GM23338 (cell line): ENCODE results near the gene PLSCR4. TPM values are rescaled to one million over a fixed set of nuclear protein-coding genes. Genes with fewer than 3 reads are reported as not detected.

Experiments
- ATAC-seq: fragments of 200-7000 bp; cut with Tn5 transposase; 3 replicates; pipeline ENCODE4 v1.9.1; 2020
- DNase-seq: peaks from one replicate; pipeline ENCODE4 v3.0.0-alpha.2; 2015; ENCODE audit warnings: low spot score
- H2AFZ ChIP-seq: fragments of 200-600 bp; sonication (generic); 2 replicates; pipeline ENCODE4 v1.8.0; 2016; ENCODE audit warnings: antibody characterized with exemption, mild to moderate bottlenecking, moderate library complexity
- H3F3A ChIP-seq: fragments of 200-600 bp; sonication (generic); replicated peaks from 2 replicates; pipeline ENCODE4 v1.8.0; 2017; ENCODE audit warnings: antibody characterized with exemption, mixed run types, low read depth
- H3K27ac ChIP-seq: fragments of 200-600 bp; sonication (generic); 2 replicates; pipeline ENCODE4 v1.6.1; 2016; ENCODE audit warnings: low read depth
- H3K27me3 ChIP-seq: fragments of 200-600 bp; sonication (generic); 2 replicates; pipeline ENCODE4 v1.8.0; 2016; ENCODE audit warnings: mild to moderate bottlenecking, mixed run types, moderate library complexity; ENCODE audit not compliant: insufficient read depth
- H3K36me3 ChIP-seq: fragments of 200-600 bp; sonication (generic); 2 replicates; pipeline ENCODE4 v1.8.0; 2016; ENCODE audit warnings: mild to moderate bottlenecking; ENCODE audit not compliant: insufficient read depth
- H3K4me1 ChIP-seq: fragments of 200-600 bp; sonication (generic); 2 replicates; pipeline ENCODE4 v1.8.0; 2016; ENCODE audit warnings: mild to moderate bottlenecking, moderate library complexity; ENCODE audit not compliant: insufficient read depth
- H3K4me2 ChIP-seq: fragments of 200-600 bp; sonication (generic); 2 replicates; pipeline ENCODE4 v1.7.1; 2017; ENCODE audit warnings: mixed run types
- H3K4me3 ChIP-seq: fragments of 200-600 bp; sonication (generic); 2 replicates; pipeline ENCODE4 v1.6.1; 2016; ENCODE audit warnings: mixed run types
- H3K79me2 ChIP-seq: fragments of 200-600 bp; sonication (generic); replicated peaks from 2 replicates; pipeline ENCODE4 v1.8.0; 2017; ENCODE audit warnings: mild to moderate bottlenecking; ENCODE audit not compliant: insufficient read depth
- H3K9me2 ChIP-seq: fragments of 200-600 bp; sonication (generic); 2 replicates; pipeline ENCODE4 v1.8.0; 2017; ENCODE audit not compliant: insufficient read depth
- H4K20me1 ChIP-seq: fragments of 200-600 bp; sonication (generic); replicated peaks from 2 replicates; pipeline ENCODE4 v1.8.0; 2017; ENCODE audit warnings: mild to moderate bottlenecking; ENCODE audit not compliant: insufficient read depth
- H3K27ac Mint-ChIP-seq: 2 replicates; pipeline ENCODE4 v1.8.0; 2020; ENCODE audit warnings: inconsistent platforms, mild to moderate bottlenecking, moderate library complexity, mixed read lengths
- H3K27me3 Mint-ChIP-seq: 3 replicates; pipeline ENCODE4 v1.8.0; 2022; ENCODE audit warnings: low read depth, mild to moderate bottlenecking, moderate library complexity, mixed read lengths, inconsistent platforms; ENCODE audit not compliant: insufficient read depth, poor library complexity
- H3K36me3 Mint-ChIP-seq: 3 replicates; pipeline ENCODE4 v1.8.0; 2021; ENCODE audit warnings: low read depth, mild to moderate bottlenecking, inconsistent platforms, moderate library complexity, mixed read lengths
- H3K4me1 Mint-ChIP-seq: 3 replicates; pipeline ENCODE4 v1.8.0; 2020; ENCODE audit warnings: mild to moderate bottlenecking, inconsistent platforms, mixed read lengths
- H3K4me3 Mint-ChIP-seq: 3 replicates; pipeline ENCODE4 v1.8.0; 2021; ENCODE audit warnings: moderate library complexity, mild to moderate bottlenecking, inconsistent platforms, mixed read lengths
- H3K9me3 Mint-ChIP-seq: 3 replicates; pipeline ENCODE4 v1.8.0; 2020; ENCODE audit warnings: moderate library complexity, mild to moderate bottlenecking, inconsistent platforms, mixed read lengths
- CREB1 ChIP-seq: fragments of 250-450 bp; sonication (Bioruptor Pico); IDR thresholded peaks from 2 replicates; pipeline ENCODE4 v1.5.0; 2020; ENCODE audit warnings: low read depth, mild to moderate bottlenecking, moderate library complexity
- CTCF ChIP-seq, 2 experiments: fragments of 200-600 bp in 1 of 2; sonication (generic) in 1 of 2; conservative IDR thresholded peaks; 2 replicates each; pipeline versions ENCODE4 v1.5.1 to v1.6.1; 2016 to 2017; ENCODE audit warnings: antibody characterized with exemption in 2 of 2, low read depth in 2 of 2, mild to moderate bottlenecking in 2 of 2, moderate library complexity in 1 of 2
- ETS1 ChIP-seq: IDR thresholded peaks from 2 replicates; pipeline ENCODE4 v1.6.1; 2016; ENCODE audit warnings: antibody characterized with exemption
- EZH2 ChIP-seq: fragments of 200-600 bp; sonication (generic); IDR thresholded peaks from one replicate; pipeline ENCODE4 v1.8.0; 2017; ENCODE audit warnings: antibody characterized with exemption, mild to moderate bottlenecking, low read depth; ENCODE audit not compliant: unreplicated experiment
- EZH2phosphoT487 ChIP-seq: fragments of 200-600 bp; sonication (generic); IDR thresholded peaks from one replicate; pipeline ENCODE4 v1.8.1; 2018; ENCODE audit warnings: antibody characterized with exemption; ENCODE audit not compliant: unreplicated experiment
- JUNB ChIP-seq: IDR thresholded peaks from one replicate; pipeline ENCODE4 v1.6.1; 2016; ENCODE audit warnings: antibody characterized with exemption; ENCODE audit not compliant: unreplicated experiment
- NANOG ChIP-seq: IDR thresholded peaks from 2 replicates; pipeline ENCODE4 v1.6.1; 2016; ENCODE audit warnings: antibody characterized with exemption, borderline replicate concordance
- POLR2AphosphoS5 ChIP-seq: IDR thresholded peaks from 2 replicates; pipeline ENCODE4 v1.6.1; 2016; ENCODE audit warnings: antibody characterized with exemption, low read depth
- STAT1 ChIP-seq: IDR thresholded peaks from one replicate; pipeline ENCODE4 v1.6.1; 2016; ENCODE audit warnings: antibody characterized with exemption; ENCODE audit not compliant: unreplicated experiment
- ZNF114 ChIP-seq: fragments of 250-450 bp; sonication (Bioruptor Pico); IDR thresholded peaks from 2 replicates; pipeline ENCODE4 v1.5.0; 2020; ENCODE audit warnings: mild to moderate bottlenecking, moderate library complexity
- ZNF331 ChIP-seq: fragments of 250-450 bp; sonication (Bioruptor Pico); IDR thresholded peaks from 2 replicates; pipeline ENCODE4 v1.5.0; 2020; ENCODE audit warnings: low read depth, mild to moderate bottlenecking, moderate library complexity
- polyA plus RNA-seq: library from polyadenylated mRNA; unstranded; fragments of >200 nt; fragmentation: Nextera tagmentation; extraction: Ambion mirVana; gene quantifications from 2 replicates; pipeline ENCODE4 v1.2.1, GENCODE V29; 2016
- total RNA-seq: library from RNA; depleted of rRNA; stranded (reverse); fragments of >200 nt; shearing (Covaris generic); gene quantifications from 2 replicates; pipeline ENCODE4 v1.2.3, GENCODE V29; 2014
- TF ChIP-seq, protein P1 (sequence below): IDR thresholded peaks from one replicate; pipeline ENCODE4 v1.6.1; 2018; ENCODE audit warnings: antibody characterized with exemption; ENCODE audit not compliant: unreplicated experiment
- TF ChIP-seq, protein P2 (sequence below): fragments of 250-450 bp; sonication (Bioruptor Pico); IDR thresholded peaks from 2 replicates; pipeline ENCODE4 v1.5.0; 2020; ENCODE audit warnings: mild to moderate bottlenecking, moderate library complexity

PLSCR4 gene
- total and polyA plus RNA-seq, 2 experiments from 2014 or later: 1.4 to 5.2 TPM

- no peaks in the 10 kb centered on the region for H3K4me1 ChIP-seq
- no peaks in the 10 kb centered on the region for H3K27me3 Mint-ChIP-seq
- no peak for DNase-seq
- H3K4me1 Mint-ChIP-seq: no peaks in the 10 kb centered on the region
- H3K27me3 ChIP-seq: no peaks in the 10 kb centered on the region
- H3K27ac ChIP-seq: no peak overlapping the region
- H4K20me1 ChIP-seq: no peaks in the 10 kb centered on the region
- peaks cover 3% of the 10 kb centered on the region; the same call in 2 of the 3 replicates for H3K9me3 Mint-ChIP-seq
- H3K4me3 Mint-ChIP-seq: no peak overlapping the region
- H3K36me3 ChIP-seq: no peaks in the 10 kb centered on the region
- H3K4me3 ChIP-seq: no peak overlapping the region
- H3K9me2 ChIP-seq: no peaks in the 10 kb centered on the region
- H3K79me2 ChIP-seq: 0 out of 2 replicates have a peak, but pooled peaks cover 5% of the 10 kb centered on the region
- TF ChIP-seq, protein P1, sequence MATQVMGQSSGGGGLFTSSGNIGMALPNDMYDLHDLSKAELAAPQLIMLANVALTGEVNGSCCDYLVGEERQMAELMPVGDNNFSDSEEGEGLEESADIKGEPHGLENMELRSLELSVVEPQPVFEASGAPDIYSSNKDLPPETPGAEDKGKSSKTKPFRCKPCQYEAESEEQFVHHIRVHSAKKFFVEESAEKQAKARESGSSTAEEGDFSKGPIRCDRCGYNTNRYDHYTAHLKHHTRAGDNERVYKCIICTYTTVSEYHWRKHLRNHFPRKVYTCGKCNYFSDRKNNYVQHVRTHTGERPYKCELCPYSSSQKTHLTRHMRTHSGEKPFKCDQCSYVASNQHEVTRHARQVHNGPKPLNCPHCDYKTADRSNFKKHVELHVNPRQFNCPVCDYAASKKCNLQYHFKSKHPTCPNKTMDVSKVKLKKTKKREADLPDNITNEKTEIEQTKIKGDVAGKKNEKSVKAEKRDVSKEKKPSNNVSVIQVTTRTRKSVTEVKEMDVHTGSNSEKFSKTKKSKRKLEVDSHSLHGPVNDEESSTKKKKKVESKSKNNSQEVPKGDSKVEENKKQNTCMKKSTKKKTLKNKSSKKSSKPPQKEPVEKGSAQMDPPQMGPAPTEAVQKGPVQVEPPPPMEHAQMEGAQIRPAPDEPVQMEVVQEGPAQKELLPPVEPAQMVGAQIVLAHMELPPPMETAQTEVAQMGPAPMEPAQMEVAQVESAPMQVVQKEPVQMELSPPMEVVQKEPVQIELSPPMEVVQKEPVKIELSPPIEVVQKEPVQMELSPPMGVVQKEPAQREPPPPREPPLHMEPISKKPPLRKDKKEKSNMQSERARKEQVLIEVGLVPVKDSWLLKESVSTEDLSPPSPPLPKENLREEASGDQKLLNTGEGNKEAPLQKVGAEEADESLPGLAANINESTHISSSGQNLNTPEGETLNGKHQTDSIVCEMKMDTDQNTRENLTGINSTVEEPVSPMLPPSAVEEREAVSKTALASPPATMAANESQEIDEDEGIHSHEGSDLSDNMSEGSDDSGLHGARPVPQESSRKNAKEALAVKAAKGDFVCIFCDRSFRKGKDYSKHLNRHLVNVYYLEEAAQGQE: no peak
- no peak for TF ChIP-seq POLR2AphosphoS5
- no peak for TF ChIP-seq ZNF114 (CRISPR knock-in tag)
- TF ChIP-seq, protein P2, sequence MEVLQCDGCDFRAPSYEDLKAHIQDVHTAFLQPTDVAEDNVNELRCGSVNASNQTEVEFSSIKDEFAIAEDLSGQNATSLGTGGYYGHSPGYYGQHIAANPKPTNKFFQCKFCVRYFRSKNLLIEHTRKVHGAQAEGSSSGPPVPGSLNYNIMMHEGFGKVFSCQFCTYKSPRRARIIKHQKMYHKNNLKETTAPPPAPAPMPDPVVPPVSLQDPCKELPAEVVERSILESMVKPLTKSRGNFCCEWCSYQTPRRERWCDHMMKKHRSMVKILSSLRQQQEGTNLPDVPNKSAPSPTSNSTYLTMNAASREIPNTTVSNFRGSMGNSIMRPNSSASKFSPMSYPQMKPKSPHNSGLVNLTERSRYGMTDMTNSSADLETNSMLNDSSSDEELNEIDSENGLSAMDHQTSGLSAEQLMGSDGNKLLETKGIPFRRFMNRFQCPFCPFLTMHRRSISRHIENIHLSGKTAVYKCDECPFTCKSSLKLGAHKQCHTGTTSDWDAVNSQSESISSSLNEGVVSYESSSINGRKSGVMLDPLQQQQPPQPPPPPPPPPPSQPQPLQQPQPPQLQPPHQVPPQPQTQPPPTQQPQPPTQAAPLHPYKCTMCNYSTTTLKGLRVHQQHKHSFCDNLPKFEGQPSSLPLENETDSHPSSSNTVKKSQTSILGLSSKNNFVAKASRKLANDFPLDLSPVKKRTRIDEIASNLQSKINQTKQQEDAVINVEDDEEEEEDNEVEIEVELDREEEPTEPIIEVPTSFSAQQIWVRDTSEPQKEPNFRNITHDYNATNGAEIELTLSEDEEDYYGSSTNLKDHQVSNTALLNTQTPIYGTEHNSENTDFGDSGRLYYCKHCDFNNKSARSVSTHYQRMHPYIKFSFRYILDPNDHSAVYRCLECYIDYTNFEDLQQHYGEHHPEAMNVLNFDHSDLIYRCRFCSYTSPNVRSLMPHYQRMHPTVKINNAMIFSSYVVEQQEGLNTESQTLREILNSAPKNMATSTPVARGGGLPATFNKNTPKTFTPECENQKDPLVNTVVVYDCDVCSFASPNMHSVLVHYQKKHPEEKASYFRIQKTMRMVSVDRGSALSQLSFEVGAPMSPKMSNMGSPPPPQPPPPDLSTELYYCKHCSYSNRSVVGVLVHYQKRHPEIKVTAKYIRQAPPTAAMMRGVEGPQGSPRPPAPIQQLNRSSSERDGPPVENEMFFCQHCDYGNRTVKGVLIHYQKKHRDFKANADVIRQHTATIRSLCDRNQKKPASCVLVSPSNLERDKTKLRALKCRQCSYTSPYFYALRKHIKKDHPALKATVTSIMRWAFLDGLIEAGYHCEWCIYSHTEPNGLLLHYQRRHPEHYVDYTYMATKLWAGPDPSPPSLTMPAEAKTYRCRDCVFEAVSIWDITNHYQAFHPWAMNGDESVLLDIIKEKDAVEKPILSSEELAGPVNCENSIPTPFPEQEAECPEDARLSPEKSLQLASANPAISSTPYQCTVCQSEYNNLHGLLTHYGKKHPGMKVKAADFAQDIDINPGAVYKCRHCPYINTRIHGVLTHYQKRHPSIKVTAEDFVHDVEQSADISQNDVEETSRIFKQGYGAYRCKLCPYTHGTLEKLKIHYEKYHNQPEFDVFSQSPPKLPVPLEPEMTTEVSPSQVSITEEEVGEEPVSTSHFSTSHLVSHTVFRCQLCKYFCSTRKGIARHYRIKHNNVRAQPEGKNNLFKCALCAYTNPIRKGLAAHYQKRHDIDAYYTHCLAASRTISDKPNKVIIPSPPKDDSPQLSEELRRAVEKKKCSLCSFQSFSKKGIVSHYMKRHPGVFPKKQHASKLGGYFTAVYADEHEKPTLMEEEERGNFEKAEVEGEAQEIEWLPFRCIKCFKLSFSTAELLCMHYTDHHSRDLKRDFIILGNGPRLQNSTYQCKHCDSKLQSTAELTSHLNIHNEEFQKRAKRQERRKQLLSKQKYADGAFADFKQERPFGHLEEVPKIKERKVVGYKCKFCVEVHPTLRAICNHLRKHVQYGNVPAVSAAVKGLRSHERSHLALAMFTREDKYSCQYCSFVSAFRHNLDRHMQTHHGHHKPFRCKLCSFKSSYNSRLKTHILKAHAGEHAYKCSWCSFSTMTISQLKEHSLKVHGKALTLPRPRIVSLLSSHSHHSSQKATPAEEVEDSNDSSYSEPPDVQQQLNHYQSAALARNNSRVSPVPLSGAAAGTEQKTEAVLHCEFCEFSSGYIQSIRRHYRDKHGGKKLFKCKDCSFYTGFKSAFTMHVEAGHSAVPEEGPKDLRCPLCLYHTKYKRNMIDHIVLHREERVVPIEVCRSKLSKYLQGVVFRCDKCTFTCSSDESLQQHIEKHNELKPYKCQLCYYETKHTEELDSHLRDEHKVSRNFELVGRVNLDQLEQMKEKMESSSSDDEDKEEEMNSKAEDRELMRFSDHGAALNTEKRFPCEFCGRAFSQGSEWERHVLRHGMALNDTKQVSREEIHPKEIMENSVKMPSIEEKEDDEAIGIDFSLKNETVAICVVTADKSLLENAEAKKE: no peak
- TF ChIP-seq CTCF (conservative IDR thresholded peaks at IDR 0.05; ENCODE audit: low read depth in 2 of 2): no peak
- no peak for TF ChIP-seq CREB1
- TF ChIP-seq JUNB: no peak
- TF ChIP-seq STAT1: no peak
- TF ChIP-seq EZH2phosphoT487: no peak
- no peak for TF ChIP-seq ETS1
- no peak for TF ChIP-seq ZNF331 (CRISPR knock-in tag)
- no peak for TF ChIP-seq EZH2
- TF ChIP-seq NANOG: no peak
- no peaks in the 10 kb centered on the region for H3F3A ChIP-seq
- H3K27ac Mint-ChIP-seq: no peak overlapping the region
- H2AFZ ChIP-seq: no peak overlapping the region
- ATAC-seq: no peak
- no peak overlapping the region for H3K4me2 ChIP-seq
- H3K36me3 Mint-ChIP-seq: no peaks in the 10 kb centered on the region
Observed at GRCh38 chr3:146243559-146243958, 7.3 kb downstream of the PLSCR4 start.
